ENCODE results near the gene DCP1B. TPM values are rescaled to one million over a fixed set of nuclear protein-coding genes. Genes with fewer than 3 reads are reported as not detected.
A peak's percentile ranks its signal among the peaks of the same experiment; 100 is the strongest.

The DCP1B gene
- total RNA-seq, 1 donor from 2014 or later, result 22.9 TPM

DNA sequence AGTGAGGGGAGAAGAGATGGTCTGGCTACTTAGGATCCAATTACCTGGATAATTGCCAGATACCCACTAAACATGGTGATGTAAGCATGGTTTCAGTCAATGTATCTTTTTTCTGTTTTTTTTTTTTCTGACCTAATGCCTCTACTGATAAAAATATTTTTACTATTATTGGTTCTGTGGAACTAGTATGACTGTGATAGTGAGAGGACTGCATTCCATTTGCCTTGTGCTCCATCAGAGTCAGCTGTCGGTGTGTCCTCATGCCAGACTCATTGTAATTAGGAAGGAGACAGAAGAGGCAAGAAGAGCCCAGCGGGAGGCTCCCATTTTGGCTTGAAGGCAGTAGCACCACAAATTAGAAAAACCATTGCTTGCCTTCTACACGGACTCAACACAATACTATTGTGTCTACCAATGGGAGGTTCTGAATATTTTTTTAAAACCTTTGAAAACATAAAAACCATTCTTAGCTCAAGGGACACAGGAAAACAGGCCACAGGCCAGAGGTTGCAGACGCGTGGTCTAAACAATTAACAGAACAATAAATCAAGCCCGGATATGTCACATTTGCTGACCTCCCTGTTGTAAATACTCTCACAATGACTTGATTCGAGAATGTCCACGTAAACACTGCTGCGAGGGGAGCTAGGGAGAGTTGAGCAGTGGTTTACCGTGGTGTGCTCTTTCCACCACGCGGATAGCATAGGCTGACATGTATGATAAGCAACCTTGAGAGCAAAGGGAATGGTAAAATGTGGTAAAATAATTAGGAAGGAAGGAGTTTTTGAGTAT lies 13.5 kb upstream of the DCP1B start:
- H3K4me3 Mint-ChIP-seq, result no peak overlapping the region
- no peaks in the 10 kb centered on the region for H3K9me3 Mint-ChIP-seq
- peaks cover 3% of the 10 kb centered on the region for H3K27me3 Mint-ChIP-seq (ENCODE audit: low read depth)
- no peaks in the 10 kb centered on the region for H3K36me3 Mint-ChIP-seq
- H3K27ac Mint-ChIP-seq, result no peak overlapping the region
- DNase-seq (ENCODE audit: low spot score in 2 of 2, unreplicated experiment in 2 of 2), result no peak
- TF ChIP-seq, protein P1, sequence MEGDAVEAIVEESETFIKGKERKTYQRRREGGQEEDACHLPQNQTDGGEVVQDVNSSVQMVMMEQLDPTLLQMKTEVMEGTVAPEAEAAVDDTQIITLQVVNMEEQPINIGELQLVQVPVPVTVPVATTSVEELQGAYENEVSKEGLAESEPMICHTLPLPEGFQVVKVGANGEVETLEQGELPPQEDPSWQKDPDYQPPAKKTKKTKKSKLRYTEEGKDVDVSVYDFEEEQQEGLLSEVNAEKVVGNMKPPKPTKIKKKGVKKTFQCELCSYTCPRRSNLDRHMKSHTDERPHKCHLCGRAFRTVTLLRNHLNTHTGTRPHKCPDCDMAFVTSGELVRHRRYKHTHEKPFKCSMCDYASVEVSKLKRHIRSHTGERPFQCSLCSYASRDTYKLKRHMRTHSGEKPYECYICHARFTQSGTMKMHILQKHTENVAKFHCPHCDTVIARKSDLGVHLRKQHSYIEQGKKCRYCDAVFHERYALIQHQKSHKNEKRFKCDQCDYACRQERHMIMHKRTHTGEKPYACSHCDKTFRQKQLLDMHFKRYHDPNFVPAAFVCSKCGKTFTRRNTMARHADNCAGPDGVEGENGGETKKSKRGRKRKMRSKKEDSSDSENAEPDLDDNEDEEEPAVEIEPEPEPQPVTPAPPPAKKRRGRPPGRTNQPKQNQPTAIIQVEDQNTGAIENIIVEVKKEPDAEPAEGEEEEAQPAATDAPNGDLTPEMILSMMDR (IDR thresholded peaks at IDR 0.05; ENCODE audit: unreplicated experiment), result no peak
- H3K4me1 Mint-ChIP-seq, result peaks cover 20% of the 10 kb centered on the region

DNA sequence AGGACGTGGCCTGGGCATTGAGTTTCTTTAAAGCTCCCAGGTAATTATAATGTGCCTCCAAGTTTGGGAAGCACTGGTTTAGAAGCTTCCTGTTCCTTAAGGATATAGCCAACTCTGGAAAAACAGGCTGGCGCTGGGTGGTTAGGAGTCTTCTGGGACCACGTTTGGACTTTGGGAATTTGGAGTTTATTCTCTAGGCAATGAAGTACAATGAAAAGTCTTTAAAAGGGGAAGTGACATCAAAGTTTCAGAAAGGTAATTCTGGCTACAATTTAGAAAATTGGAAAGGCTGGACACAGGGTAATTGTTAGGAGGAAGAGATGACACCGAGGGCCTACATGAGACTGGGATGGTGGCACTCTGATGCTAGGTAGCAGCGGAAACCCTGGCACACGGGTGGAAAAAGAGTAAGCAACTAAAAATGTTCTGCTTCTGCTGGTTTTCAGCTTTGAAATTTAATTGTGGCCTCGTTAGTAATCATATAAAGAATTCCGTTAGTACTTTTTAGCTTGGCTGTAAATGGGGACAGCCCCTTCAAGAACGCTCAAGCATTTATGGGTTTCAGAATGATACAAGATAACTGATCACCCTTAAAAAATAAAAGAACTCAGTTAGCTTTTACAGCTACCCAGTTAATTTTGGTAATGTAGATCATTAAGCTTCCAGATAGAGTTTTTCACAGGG lies 12.7 kb upstream of the DCP1B start:
- no peak overlapping the region for H3K27ac Mint-ChIP-seq
- no peaks in the 10 kb centered on the region for H3K9me3 Mint-ChIP-seq
- TF ChIP-seq, protein P1 (IDR thresholded peaks at IDR 0.05; ENCODE audit: unreplicated experiment), result no peak
- no peak for DNase-seq (ENCODE audit: low spot score in 2 of 2, unreplicated experiment in 2 of 2)
- H3K27me3 Mint-ChIP-seq (ENCODE audit: low read depth), result peaks cover 3% of the 10 kb centered on the region
- no peak overlapping the region for H3K4me3 Mint-ChIP-seq
- H3K36me3 Mint-ChIP-seq, result no peaks in the 10 kb centered on the region
- H3K4me1 Mint-ChIP-seq, result peaks cover 24% of the 10 kb centered on the region

DNA sequence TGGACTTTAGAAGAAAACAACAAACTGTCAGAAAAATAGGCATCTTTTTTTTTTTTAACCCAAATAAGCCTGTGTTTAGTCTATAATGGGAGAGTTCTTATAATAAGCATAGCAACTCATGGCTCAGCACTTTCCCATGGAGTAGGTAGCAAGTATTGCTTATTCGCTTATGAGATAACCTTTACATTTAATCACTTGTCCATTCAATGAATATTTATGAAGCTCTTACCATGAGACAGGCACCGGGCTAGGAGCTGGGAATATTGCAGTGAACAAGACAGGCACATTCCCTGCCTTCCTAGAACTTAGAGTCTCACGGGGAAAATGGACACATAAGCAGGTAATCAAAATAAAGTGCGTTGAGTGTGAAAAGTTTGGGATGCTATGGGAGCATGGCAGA lies 10.0 kb upstream of the DCP1B start:
- no peaks in the 10 kb centered on the region for H3K27me3 Mint-ChIP-seq (ENCODE audit: low read depth)
- no peak overlapping the region for H3K27ac Mint-ChIP-seq
- no peak for DNase-seq (ENCODE audit: low spot score in 2 of 2, unreplicated experiment in 2 of 2)
- peaks cover 28% of the 10 kb centered on the region for H3K4me1 Mint-ChIP-seq
- TF ChIP-seq, protein P1 (IDR thresholded peaks at IDR 0.05; ENCODE audit: unreplicated experiment), result no peak
- H3K36me3 Mint-ChIP-seq, result no peaks in the 10 kb centered on the region
- H3K9me3 Mint-ChIP-seq, result no peaks in the 10 kb centered on the region
- H3K4me3 Mint-ChIP-seq, result no peak overlapping the region

DNA sequence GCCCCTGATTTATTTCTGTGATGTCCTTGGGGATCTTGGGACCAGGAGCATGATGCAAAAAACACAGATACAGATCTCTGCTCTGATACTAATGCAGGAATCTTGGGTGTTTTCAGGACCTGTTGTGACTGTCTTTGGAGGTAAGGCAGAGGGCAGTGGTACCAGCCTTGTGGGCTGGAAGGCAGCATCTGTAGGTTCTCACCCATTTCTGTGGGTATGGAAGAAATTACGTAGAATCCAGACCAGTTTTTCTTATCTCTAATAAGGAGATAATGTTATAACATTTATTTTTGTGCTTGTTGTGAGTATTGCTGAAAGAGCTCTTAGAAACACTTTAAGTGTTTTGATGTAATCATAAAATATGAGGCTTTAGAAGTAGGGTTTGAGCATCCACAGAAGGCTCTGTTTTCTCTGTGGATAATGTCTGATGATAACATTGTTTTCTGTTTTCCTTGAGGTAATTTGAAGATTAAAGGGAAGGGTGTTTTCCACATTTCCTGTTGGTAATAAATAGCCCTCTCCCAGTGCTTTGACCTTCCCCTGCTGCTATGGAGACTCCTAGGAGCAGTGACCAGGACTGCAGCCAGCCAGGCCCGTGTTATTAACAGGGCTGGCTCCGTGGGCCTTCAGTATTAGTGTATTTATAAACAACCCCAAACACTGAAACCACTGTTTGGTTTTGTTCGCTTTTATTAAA lies 9.4 kb upstream of the DCP1B start:
- no peak for DNase-seq (ENCODE audit: low spot score in 2 of 2, unreplicated experiment in 2 of 2)
- Mint-ChIP-seq H3K27me3 (ENCODE audit: low read depth) (no peaks in the 10 kb centered on the region), H3K36me3 (no peaks in the 10 kb centered on the region), H3K9me3 (no peaks in the 10 kb centered on the region), H3K4me3 (no peak overlapping the region), H3K4me1 (peaks cover 28% of the 10 kb centered on the region), H3K27ac (peak overlapping the region; percentile 66)
- TF ChIP-seq, protein P1 (IDR thresholded peaks at IDR 0.05; ENCODE audit: unreplicated experiment), result no peak

DNA sequence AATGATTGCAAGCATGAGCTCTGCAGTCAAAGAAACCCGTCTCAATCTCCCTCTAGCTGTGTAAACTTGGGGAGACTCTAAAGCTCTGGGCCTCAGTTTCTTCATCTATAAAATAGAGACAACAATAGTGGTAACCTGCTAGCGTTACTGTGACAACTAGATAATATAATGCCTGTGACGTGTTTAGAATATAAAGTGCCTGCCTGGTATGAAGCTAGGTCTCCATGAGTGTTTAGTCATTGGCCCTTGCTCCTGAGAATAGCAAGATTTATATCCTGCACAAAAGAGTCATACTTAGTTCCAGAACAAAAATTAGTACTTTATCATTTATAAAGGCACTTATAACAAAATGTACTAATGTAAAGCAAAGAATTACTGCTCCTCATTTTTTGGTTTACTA lies 8.8 kb upstream of the DCP1B start:
- no peaks in the 10 kb centered on the region for H3K9me3 Mint-ChIP-seq
- no peak overlapping the region for H3K27ac Mint-ChIP-seq
- no peak for DNase-seq (ENCODE audit: low spot score in 2 of 2, unreplicated experiment in 2 of 2)
- H3K4me1 Mint-ChIP-seq, result peaks cover 26% of the 10 kb centered on the region
- H3K4me3 Mint-ChIP-seq, result no peak overlapping the region
- no peaks in the 10 kb centered on the region for H3K27me3 Mint-ChIP-seq (ENCODE audit: low read depth)
- TF ChIP-seq, protein P1 (IDR thresholded peaks at IDR 0.05; ENCODE audit: unreplicated experiment), result no peak
- no peaks in the 10 kb centered on the region for H3K36me3 Mint-ChIP-seq

Measured in mesothelial cell of epicardium (in vitro differentiated cells).